ENCODE results near the gene NBEA. TPM values are rescaled to one million over a fixed set of nuclear protein-coding genes. Genes with fewer than 3 reads are reported as not detected.

NBEA gene
- total RNA-seq, 2 experiments from 2014 or later, result 0.26 to 0.29 TPM

DNA sequence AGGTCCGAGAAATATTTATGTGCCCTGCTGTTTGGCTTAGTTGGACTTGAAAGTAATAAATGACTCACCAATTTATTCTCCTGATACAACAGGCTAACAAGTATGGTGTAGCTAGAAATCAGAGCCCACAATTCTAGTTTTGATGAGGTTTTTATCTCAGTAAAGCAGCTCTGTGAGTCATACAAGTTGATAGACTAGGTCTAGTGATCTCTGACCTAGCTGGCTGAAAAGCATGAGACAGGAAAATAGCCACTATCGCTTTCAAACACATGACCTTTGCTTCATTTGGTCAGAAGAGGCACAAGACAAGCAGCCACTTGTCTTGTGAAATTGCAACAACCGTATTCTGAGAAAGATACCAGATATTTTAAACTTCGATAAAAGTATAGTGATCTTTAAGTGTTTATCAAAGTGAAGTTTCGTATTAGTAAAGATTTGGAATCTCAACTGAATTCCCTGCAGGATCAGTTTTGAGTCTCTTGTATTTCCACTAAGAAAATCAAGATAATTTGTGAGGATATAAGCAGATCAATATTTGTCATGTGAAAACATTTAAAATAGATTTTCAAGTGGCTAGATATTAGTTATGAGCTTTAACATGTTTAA lies 407.7 kb downstream of the NBEA start:
- DNase-seq, result no peak
- Mint-ChIP-seq H3K4me3 (no peak overlapping the region), H3K4me1 (ENCODE audit: low read depth) (no peaks in the 10 kb centered on the region), H3K27me3 (no peaks in the 10 kb centered on the region), H3K36me3 (no peaks in the 10 kb centered on the region), H3K9me3 (no peaks in the 10 kb centered on the region), H3K27ac (no peak overlapping the region)
- intact Hi-C loops (cut with micrococcal nuclease), result no loop called here
- CTCF ChIA-PET, result no interaction called here
- POLR2A ChIA-PET, result no interaction called here

DNA sequence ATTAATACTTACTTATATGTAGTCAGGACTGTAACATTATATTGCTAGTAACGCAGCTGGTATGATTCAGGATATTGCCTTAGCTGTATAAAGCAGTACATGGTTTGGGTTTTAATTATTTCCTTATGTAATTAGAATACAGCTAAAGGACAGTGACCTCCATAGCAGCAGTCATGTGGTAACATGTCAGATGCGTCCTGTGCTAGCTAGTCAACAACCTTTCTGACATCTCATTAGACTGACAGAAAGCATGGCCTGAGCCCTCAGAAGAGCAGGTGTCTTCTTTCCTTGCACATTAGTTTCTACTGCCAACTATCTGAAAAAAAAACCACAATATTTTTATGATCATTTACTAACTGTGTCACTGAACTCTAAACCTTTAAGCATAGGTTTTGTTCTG lies 412.2 kb downstream of the NBEA start:
- POLR2A ChIA-PET, result no interaction called here
- intact Hi-C loops (cut with micrococcal nuclease), result no loop called here
- Mint-ChIP-seq H3K27me3 (no peaks in the 10 kb centered on the region), H3K4me3 (no peak overlapping the region), H3K27ac (no peak overlapping the region), H3K36me3 (no peaks in the 10 kb centered on the region), H3K9me3 (no peaks in the 10 kb centered on the region), H3K4me1 (ENCODE audit: low read depth) (no peaks in the 10 kb centered on the region)
- DNase-seq, result no peak
- CTCF ChIA-PET, result no interaction called here

DNA sequence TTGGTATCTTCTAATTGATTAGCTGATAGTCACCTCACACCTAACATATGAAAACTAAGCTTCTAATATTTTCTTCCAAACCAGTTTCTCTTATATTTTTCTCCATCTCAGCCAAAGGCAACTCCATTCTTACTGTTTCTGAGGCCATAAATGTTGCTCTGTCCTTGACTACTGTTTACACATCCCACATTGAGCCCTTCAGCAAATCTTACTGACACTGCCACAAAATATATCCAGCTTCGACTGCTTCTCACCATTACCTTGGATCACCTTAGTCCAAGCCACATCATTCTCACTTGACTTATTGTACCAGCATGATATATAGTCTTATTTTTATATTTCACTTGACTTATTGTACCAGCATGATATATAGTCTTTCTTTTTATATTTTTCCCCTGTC lies 412.8 kb downstream of the NBEA start:
- Mint-ChIP-seq H3K27me3 (no peaks in the 10 kb centered on the region), H3K4me3 (no peak overlapping the region), H3K27ac (no peak overlapping the region), H3K36me3 (no peaks in the 10 kb centered on the region), H3K4me1 (ENCODE audit: low read depth) (no peaks in the 10 kb centered on the region), H3K9me3 (no peaks in the 10 kb centered on the region)
- intact Hi-C loops (cut with micrococcal nuclease), result no loop called here
- POLR2A ChIA-PET, result no interaction called here
- CTCF ChIA-PET, result no interaction called here
- no peak for DNase-seq

DNA sequence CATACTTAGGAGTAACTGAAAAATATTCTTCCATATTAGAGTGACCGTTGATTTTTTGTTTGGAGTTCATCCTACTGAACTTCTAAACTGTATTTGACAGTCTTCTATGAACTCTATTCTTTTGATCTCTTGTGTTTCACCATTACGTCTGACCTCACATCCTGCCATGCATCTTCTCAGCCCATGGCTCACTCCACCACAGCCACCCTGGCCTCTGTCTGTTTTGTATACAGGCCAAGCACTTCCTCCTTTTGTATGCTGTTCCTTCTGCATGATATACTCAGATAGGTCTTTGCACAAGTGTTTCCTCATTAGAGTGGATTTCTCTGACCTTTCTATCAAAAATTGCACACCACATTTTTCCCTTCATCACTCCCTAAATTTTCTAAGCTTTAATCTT lies 414.5 kb downstream of the NBEA start:
- H3K4me3 Mint-ChIP-seq, result no peak overlapping the region
- no peaks in the 10 kb centered on the region for H3K9me3 Mint-ChIP-seq
- H3K27ac Mint-ChIP-seq, result no peak overlapping the region
- ChIA-PET POLR2A (no interaction called here), CTCF (no interaction called here)
- DNase-seq, result no peak
- intact Hi-C loops (cut with micrococcal nuclease), result no loop called here
- no peaks in the 10 kb centered on the region for H3K36me3 Mint-ChIP-seq
- H3K27me3 Mint-ChIP-seq, result no peaks in the 10 kb centered on the region
- H3K4me1 Mint-ChIP-seq (ENCODE audit: low read depth), result no peaks in the 10 kb centered on the region

DNA sequence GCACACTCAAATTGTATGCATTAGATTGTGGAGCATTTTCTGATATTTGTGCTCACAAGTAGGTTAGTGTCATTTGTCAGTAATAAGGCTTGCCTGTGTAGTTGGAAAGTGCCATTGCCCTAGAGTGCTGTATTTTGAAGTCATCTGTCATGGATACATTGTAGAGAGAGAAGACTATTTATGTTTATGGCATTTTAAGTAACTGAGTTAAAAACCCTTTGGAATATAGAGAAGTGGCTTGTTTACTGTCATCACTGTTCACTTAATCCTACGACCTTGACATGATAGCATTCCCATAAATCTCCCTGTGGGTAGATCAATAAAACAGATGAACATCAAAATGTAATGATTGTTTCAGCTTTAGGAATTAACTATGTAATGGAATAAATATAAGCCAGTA lies 423.8 kb downstream of the NBEA start:
- intact Hi-C loops (cut with micrococcal nuclease), result no loop called here
- no peaks in the 10 kb centered on the region for H3K36me3 Mint-ChIP-seq
- no peak overlapping the region for H3K4me3 Mint-ChIP-seq
- CTCF ChIA-PET, result no interaction called here
- H3K27me3 Mint-ChIP-seq, result no peaks in the 10 kb centered on the region
- H3K27ac Mint-ChIP-seq, result no peak overlapping the region
- H3K4me1 Mint-ChIP-seq (ENCODE audit: low read depth), result no peaks in the 10 kb centered on the region
- POLR2A ChIA-PET, result no interaction called here
- DNase-seq, result no peak
- peaks cover 14% of the 10 kb centered on the region for H3K9me3 Mint-ChIP-seq

DNA sequence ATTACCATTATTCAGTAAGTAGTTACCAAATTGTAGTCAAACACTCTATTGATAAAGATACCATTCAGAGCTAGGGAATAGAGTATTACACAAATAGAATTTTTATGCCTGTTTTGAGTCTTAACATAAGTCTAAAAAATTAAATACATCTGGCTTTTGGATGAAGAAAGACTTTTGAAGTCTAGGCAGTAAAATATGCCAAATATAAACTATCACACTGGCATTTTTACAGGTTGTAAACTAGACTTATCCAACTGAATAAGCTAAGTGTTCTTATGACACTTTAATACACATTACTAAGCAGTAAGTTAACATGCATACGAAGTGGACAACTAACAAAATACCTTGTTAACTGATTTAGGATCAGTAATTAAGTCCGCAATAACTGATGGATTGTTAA lies 425.5 kb downstream of the NBEA start:
- ChIA-PET POLR2A (no interaction called here), CTCF (no interaction called here)
- Mint-ChIP-seq H3K27me3 (no peaks in the 10 kb centered on the region), H3K9me3 (peaks cover 30% of the 10 kb centered on the region), H3K27ac (no peak overlapping the region), H3K4me1 (ENCODE audit: low read depth) (no peaks in the 10 kb centered on the region), H3K4me3 (no peak overlapping the region), H3K36me3 (peaks cover 3% of the 10 kb centered on the region)
- no peak for DNase-seq
- intact Hi-C loops (cut with micrococcal nuclease), result no loop called here

DNA sequence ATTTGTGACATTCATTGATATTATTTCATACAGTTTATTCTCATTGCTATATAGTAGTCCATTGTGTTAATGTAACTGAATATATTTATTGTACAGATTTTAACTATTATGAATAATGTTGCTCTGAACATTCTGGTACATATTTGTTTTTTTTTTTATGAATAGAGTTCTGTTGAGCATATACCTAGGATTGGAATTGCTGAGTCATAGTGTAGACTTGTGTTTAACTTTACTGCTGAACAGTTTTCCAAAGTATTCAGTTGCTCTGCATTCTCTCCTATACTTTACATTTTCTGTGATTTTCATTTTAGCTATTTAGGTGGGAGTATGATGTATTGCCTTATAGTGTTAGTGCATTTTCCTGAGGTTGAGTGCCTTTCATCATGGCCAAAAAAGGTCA lies 436.9 kb downstream of the NBEA start:
- no peak overlapping the region for H3K4me3 Mint-ChIP-seq
- intact Hi-C loops (cut with micrococcal nuclease), result no loop called here

DNA sequence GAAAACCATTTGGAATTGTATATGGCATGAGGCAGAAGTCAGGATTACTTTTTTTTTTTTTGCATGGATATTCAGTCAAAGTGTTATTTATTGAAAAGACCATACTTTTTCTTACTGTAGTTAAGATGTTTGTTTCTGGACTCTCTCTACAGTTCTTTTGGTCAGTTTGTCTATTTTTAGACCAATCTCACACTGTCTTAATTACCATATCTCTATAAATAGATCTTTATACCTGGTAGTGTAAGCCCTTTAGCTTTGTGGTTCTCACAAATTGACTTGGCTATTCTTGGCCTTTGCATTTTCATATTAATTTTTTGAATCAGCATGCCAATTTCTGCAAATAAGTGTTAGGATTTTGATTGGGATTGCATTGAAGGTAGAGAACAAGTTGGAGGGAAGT lies 437.6 kb downstream of the NBEA start:
- H3K27me3 Mint-ChIP-seq, result no peaks in the 10 kb centered on the region
- ChIA-PET POLR2A (no interaction called here), CTCF (no interaction called here)
- no peak for DNase-seq
- no peaks in the 10 kb centered on the region for H3K36me3 Mint-ChIP-seq
- H3K9me3 Mint-ChIP-seq, result peaks cover 2% of the 10 kb centered on the region
- H3K4me3 Mint-ChIP-seq, result no peak overlapping the region
- intact Hi-C loops (cut with micrococcal nuclease), result no loop called here
- no peaks in the 10 kb centered on the region for H3K4me1 Mint-ChIP-seq (ENCODE audit: low read depth)
- H3K27ac Mint-ChIP-seq, result no peak overlapping the region

More for the DNA sequence above, 436.9 kb downstream of the NBEA start:
- ChIA-PET CTCF (no interaction called here), POLR2A (no interaction called here)
- Mint-ChIP-seq H3K36me3 (no peaks in the 10 kb centered on the region), H3K27me3 (no peaks in the 10 kb centered on the region), H3K9me3 (peaks cover 2% of the 10 kb centered on the region), H3K27ac (no peak overlapping the region), H3K4me1 (ENCODE audit: low read depth) (no peaks in the 10 kb centered on the region)
- no peak for DNase-seq

DNA sequence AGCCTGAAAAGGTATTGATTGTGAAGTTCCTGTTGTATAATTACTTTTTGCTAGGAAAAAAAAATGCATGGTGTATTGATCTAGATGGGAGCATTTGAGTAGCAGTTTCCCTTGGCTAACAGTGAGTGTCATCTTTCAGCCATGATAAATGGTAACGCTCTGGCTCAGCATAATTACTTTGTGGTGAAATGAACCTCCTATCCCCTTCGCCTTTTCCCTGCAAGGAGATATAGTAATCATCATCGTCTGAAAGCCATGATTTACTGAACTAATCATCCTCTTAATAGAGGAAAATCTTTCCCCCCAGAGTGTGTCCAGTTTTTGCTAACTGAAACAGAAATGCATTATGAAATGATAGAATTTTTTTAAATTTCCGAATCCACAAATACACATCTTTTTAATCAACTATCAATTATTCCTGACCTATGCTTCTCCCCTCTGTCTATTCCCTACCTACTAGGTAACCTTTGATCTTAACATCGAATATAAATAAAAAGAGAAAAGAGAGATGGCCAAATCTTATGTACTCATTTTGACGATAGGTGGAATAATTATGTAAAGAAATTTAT lies 445.7 kb downstream of the NBEA start:
- CTCF ChIA-PET, result no interaction called here
- no peak for DNase-seq
- no peaks in the 10 kb centered on the region for H3K36me3 Mint-ChIP-seq
- H3K27me3 Mint-ChIP-seq, result no peaks in the 10 kb centered on the region
- POLR2A ChIA-PET, result no interaction called here
- intact Hi-C loops (cut with micrococcal nuclease), result no loop called here
- no peak overlapping the region for H3K27ac Mint-ChIP-seq
- H3K4me3 Mint-ChIP-seq, result no peak overlapping the region
- peaks cover 4% of the 10 kb centered on the region for H3K9me3 Mint-ChIP-seq
- no peaks in the 10 kb centered on the region for H3K4me1 Mint-ChIP-seq (ENCODE audit: low read depth)

DNA sequence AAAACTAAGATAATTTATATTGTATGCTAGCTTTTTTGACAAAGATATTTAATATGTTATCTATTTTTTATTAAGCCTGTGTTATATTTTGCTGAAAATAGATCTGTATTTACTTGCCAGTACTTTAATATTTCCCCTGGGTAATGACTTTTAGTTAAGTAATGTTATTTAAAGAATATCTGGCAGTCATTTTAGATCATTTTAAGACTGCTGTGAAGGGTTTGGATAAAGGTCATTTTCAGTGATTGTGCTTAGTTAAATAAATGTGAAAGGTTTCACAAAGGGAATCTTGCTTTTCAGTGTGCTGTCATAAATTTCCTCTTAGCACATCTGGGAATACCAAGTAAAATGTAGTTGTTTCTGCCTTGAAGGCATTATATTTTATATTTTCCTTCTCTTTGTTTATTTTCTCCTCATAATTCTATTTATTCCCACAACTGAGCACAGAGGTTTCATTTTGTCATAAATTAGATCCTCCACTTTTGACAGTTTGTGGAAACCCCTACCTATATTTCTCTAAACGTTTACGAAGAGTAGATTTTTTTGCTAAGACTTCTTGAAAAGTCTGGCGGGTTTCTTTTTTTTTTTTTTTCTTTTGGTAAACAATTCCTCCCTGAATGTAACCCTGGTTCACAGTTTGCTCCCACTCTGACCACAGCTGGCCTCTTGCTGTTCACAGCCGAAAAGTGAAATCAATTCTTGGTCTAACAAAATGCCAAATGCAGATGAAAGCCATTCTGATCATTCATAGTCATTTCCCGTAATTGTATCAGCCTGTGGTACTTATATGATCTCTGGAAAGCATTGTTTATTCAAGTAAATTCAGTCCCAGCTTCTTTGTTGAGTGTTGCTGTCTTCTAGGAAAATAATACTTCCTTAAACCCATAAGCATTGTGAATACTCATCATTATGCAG lies 446.6 kb downstream of the NBEA start:
- intact Hi-C loops (cut with micrococcal nuclease), result no loop called here
- Mint-ChIP-seq H3K4me1 (ENCODE audit: low read depth) (no peaks in the 10 kb centered on the region), H3K4me3 (no peak overlapping the region), H3K9me3 (peaks cover 4% of the 10 kb centered on the region), H3K36me3 (no peaks in the 10 kb centered on the region), H3K27ac (no peak overlapping the region), H3K27me3 (no peaks in the 10 kb centered on the region)
- DNase-seq, result no peak
- ChIA-PET POLR2A (no interaction called here), CTCF (no interaction called here)

DNA sequence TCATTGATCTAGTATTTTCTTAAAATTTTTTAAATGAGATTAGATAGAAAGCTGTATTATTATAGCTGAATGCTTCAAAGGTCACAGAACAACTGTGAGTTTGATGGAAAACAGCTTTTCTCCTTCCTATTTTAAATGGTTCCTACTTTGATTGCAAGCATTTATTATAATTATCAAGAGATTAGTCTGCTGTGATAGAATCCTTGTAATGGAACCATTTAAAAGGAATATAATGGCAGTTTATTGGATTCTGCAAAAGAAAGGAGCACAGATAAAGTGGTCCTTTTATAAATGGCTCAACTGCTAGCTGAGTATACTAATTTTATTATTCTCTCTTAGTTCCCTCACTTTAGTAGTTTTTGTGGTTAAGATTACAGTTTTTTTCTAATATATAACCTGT lies 447.5 kb downstream of the NBEA start:
- Mint-ChIP-seq H3K4me1 (ENCODE audit: low read depth) (no peaks in the 10 kb centered on the region), H3K4me3 (no peak overlapping the region), H3K27me3 (no peaks in the 10 kb centered on the region), H3K36me3 (no peaks in the 10 kb centered on the region), H3K9me3 (peaks cover 2% of the 10 kb centered on the region), H3K27ac (no peak overlapping the region)
- POLR2A ChIA-PET, result no interaction called here
- DNase-seq, result no peak
- intact Hi-C loops (cut with micrococcal nuclease), result no loop called here
- CTCF ChIA-PET, result no interaction called here

DNA sequence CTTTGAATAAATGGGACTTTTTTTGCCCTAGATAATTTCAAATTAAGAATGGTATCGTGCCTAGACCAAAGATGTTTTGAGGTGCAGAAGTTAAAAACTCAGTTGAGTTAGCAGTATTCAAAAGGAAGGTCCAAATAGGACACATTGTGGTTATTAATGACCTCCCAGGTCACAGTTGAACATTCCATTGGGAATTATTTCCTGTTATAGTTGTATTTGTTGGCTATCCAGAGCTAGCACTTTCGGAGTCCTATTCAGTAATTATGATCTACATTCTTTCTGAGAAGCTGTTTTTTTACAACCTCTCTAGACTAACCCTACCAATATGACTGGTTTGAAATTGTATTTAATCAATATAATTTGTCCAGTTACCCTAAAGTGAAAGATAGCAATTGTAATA lies 450.7 kb downstream of the NBEA start:
- no peak overlapping the region for H3K4me3 Mint-ChIP-seq
- CTCF ChIA-PET, result no interaction called here
- intact Hi-C loops (cut with micrococcal nuclease), result no loop called here
- H3K27ac Mint-ChIP-seq, result no peak overlapping the region
- POLR2A ChIA-PET, result no interaction called here
- DNase-seq, result no peak
- H3K9me3 Mint-ChIP-seq, result peaks cover 5% of the 10 kb centered on the region
- no peaks in the 10 kb centered on the region for H3K36me3 Mint-ChIP-seq
- no peaks in the 10 kb centered on the region for H3K27me3 Mint-ChIP-seq
- no peaks in the 10 kb centered on the region for H3K4me1 Mint-ChIP-seq (ENCODE audit: low read depth)

DNA sequence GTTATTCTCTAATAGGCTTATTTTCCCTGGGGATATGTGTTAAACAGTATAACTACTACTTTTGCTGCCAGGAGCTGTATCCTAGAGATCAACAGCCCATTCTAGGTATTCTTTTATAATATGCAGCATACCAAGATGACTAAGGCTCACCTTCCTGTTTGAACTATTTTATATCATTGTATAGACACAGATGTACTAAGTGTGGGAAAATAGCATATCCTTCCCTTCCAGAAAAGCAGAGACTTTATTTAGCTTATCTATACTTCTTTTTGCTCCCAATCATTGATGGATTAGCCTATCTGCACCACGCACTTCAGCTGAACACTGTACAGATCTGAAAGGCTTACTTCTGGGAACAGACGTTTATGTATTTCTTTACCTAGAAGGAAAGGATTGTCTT lies 451.8 kb downstream of the NBEA start:
- CTCF ChIA-PET, result no interaction called here
- no peak for DNase-seq
- Mint-ChIP-seq H3K27me3 (no peaks in the 10 kb centered on the region), H3K36me3 (no peaks in the 10 kb centered on the region), H3K4me3 (no peak overlapping the region), H3K4me1 (ENCODE audit: low read depth) (no peaks in the 10 kb centered on the region), H3K27ac (no peak overlapping the region), H3K9me3 (peaks cover 5% of the 10 kb centered on the region)
- intact Hi-C loops (cut with micrococcal nuclease), result no loop called here
- POLR2A ChIA-PET, result no interaction called here
